Endothelial cell of umbilical vein (primary cell): ENCODE data around the gene SP140. TPM values are rescaled to one million over a fixed set of nuclear protein-coding genes. Genes with fewer than 3 reads are reported as not detected.

ENCODE experiments used
- BruUV-seq: library from RNA; stranded (reverse); fragments of 400-500 nt; replicated peaks from 2 replicates; lab custom pipeline; 2021; lab: Mats Ljungman, UMichigan
- CTCF ChIA-PET: fragments of 300-600, 350-600 bp; sonication (Branson Sonifier 250); formaldehyde crosslinking; loops from one replicate; lab custom pipeline; 2021; ENCODE audit warnings: antibody characterized with exemption, inconsistent platforms; lab: Charles Lee
- POLR2A ChIA-PET: fragments of 300-600, 350-600 bp; sonication (Branson Sonifier 250); formaldehyde crosslinking; loops from one replicate; lab custom pipeline; 2021; ENCODE audit warnings: antibody characterized with exemption, inconsistent platforms; lab: Charles Lee
- DNase-seq: peaks from one replicate; pipeline ENCODE4 v3.0.0-alpha.2; 2011; ENCODE audit warnings: low read depth, low spot score
- FAIRE-seq: peaks from 2 replicates; lab custom pipeline; 2011; peaks lifted over from hg19 to GRCh38; lab: Jason Lieb, UNC
- H2AFZ ChIP-seq: 2 replicates; pipeline ENCODE4 v1.6.0; 2012; ENCODE audit warnings: low read depth, low read length, control low read depth, inconsistent platforms
- H3K27ac ChIP-seq: 2 replicates; pipeline ENCODE4 v1.5.1; 2011; ENCODE audit warnings: low read depth, mild to moderate bottlenecking, control low read depth, low read length, moderate library complexity; ENCODE audit not compliant: insufficient read depth
- H3K27me3 ChIP-seq, 2 experiments: 2 replicates each; pipeline versions ENCODE4 v1.6.0 to v1.6.1; 2011; ENCODE audit warnings: low read length in 2 of 2, mixed read lengths in 1 of 2; ENCODE audit not compliant: control insufficient read depth in 2 of 2, insufficient read depth in 2 of 2
- H3K36me3 ChIP-seq, 2 experiments: 2 replicates in 1 of 2; 3 replicates in 1 of 2; pipeline ENCODE4 v1.5.1; 2011; ENCODE audit warnings: low read length in 2 of 2, mild to moderate bottlenecking in 1 of 2, moderate library complexity in 1 of 2; ENCODE audit not compliant: control insufficient read depth in 2 of 2, insufficient read depth in 2 of 2; ENCODE audit errors: extremely low read depth in 1 of 2
- H3K4me1 ChIP-seq: 3 replicates; pipeline ENCODE4 v1.5.1; 2011; ENCODE audit warnings: mild to moderate bottlenecking, low read length; ENCODE audit not compliant: control insufficient read depth, insufficient read depth; ENCODE audit errors: extremely low read depth
- H3K4me2 ChIP-seq: 2 replicates; pipeline ENCODE4 v1.6.1; 2011; ENCODE audit warnings: low read length, control low read depth, mixed read lengths; ENCODE audit not compliant: insufficient read depth
- H3K4me3 ChIP-seq, 3 experiments: fragments of 200-600 bp in 1 of 3; sonication (generic), shearing (Covaris generic) in 1 of 3; replicated peaks in 1 of 3; 2 replicates each; pipeline ENCODE4 v1.5.1; 2011 to 2016; ENCODE audit warnings: control low read depth in 3 of 3, low read length in 3 of 3, mild to moderate bottlenecking in 2 of 3, inconsistent platforms in 1 of 3, low read depth in 1 of 3, moderate library complexity in 1 of 3; ENCODE audit not compliant: insufficient read depth in 1 of 3
- H3K79me2 ChIP-seq: 2 replicates; pipeline ENCODE4 v1.6.0; 2012; ENCODE audit warnings: low read length, inconsistent platforms; ENCODE audit not compliant: control insufficient read depth, insufficient read depth
- H3K9ac ChIP-seq: replicated peaks from 2 replicates; pipeline ENCODE3; 2011; ENCODE audit warnings: low read length, control low read depth; ENCODE audit not compliant: insufficient read depth; ENCODE audit errors: extremely low read depth
- H3K9me1 ChIP-seq: replicated peaks from 3 replicates; pipeline ENCODE4 v1.6.0; 2011; ENCODE audit warnings: mild to moderate bottlenecking, low read length; ENCODE audit not compliant: control insufficient read depth, insufficient read depth; ENCODE audit errors: extremely low read depth
- H3K9me3 ChIP-seq: replicated peaks from 2 replicates; pipeline ENCODE4 v1.5.1; 2012; ENCODE audit warnings: low read length, inconsistent platforms; ENCODE audit not compliant: control insufficient read depth, insufficient read depth
- H4K20me1 ChIP-seq: replicated peaks from 2 replicates; pipeline ENCODE3; 2011; ENCODE audit warnings: mild to moderate bottlenecking, low read length; ENCODE audit not compliant: control insufficient read depth, insufficient read depth; ENCODE audit errors: extremely low read depth
- CTCF ChIP-seq, 2 donors: IDR thresholded peaks; 1 replicate in 1 of 2; 2 replicates in 1 of 2; pipeline ENCODE4 v1.5.1; 2011; ENCODE audit warnings: low read length in 2 of 2, mild to moderate bottlenecking in 2 of 2, moderate library complexity in 2 of 2, control low read depth in 1 of 2, inconsistent platforms in 1 of 2, low read depth in 1 of 2; ENCODE audit not compliant: insufficient read depth in 1 of 2; ENCODE audit errors: extremely low read depth in 1 of 2
- EZH2 ChIP-seq: IDR thresholded peaks from 2 replicates; pipeline ENCODE4 v1.6.1; 2012; ENCODE audit warnings: borderline replicate concordance, low read depth, mild to moderate bottlenecking, moderate library complexity, low read length, inconsistent platforms; ENCODE audit not compliant: severe bottlenecking
- FOS ChIP-seq: IDR thresholded peaks from 2 replicates; pipeline ENCODE4 v1.6.1; 2011; ENCODE audit warnings: mild to moderate bottlenecking, low read length, moderate library complexity, borderline replicate concordance; ENCODE audit not compliant: insufficient read depth
- JUN ChIP-seq: IDR thresholded peaks from 2 replicates; pipeline ENCODE4 v1.6.1; 2011; ENCODE audit warnings: borderline replicate concordance, low read depth; ENCODE audit not compliant: insufficient read length, insufficient read depth
- MAX ChIP-seq: IDR thresholded peaks from 2 replicates; pipeline ENCODE4 v1.6.1; 2011; ENCODE audit not compliant: insufficient read depth, insufficient read length
- MYC ChIP-seq: IDR thresholded peaks from one replicate; pipeline ENCODE4 v1.6.1; 2011; ENCODE audit warnings: mild to moderate bottlenecking, low read depth, low read length
- POLR2A ChIP-seq: IDR thresholded peaks from 2 replicates; pipeline ENCODE4 v1.6.1; 2012; ENCODE audit warnings: low read depth, mild to moderate bottlenecking, control low read depth, low read length
- POLR2AphosphoS5 ChIP-seq: IDR thresholded peaks from 2 replicates; pipeline ENCODE4 v1.6.1; 2012; ENCODE audit warnings: low read depth, mild to moderate bottlenecking, control low read depth, low read length, moderate library complexity; ENCODE audit not compliant: insufficient read depth
- dilution Hi-C: fragments of 300-500 bp; cut with MboI; formaldehyde crosslinking; loops from one replicate; pipeline ENCODE4 v1.15.0; 2019; ENCODE audit warnings: low sequenced_read_pairs; ENCODE audit not compliant: extremely low pct_ligation_motif_present
- intact Hi-C: fragments of 100-400 bp; cut with micrococcal nuclease; formaldehyde crosslinking; loops from one replicate; pipeline ENCODE4 v1.10.0; 2022
- polyA plus RNA-seq, 4 experiments: library from polyadenylated mRNA; depleted of rRNA in 3 of 4; stranded (reverse) in 3 of 4; unstranded in 1 of 4; fragments of >200 nt; gene quantifications; 2 replicates each; pipeline versions ENCODE4 v1.2.1 to v1.2.3, GENCODE V29; 2011 to 2012; ENCODE audit warnings: missing spikeins in 1 of 4
- total RNA-seq: library from RNA; stranded (reverse); gene quantifications from 2 replicates; pipeline ENCODE4 v1.2.3, GENCODE V29; 2021

SP140 gene
- total and polyA plus RNA-seq, 2 donors (not counting 3 experiments of a cell fraction or from before 2014, with no cell fraction given): not detected

- POLR2A ChIA-PET: no interaction called here
- dilution Hi-C loops (no loop called here), intact Hi-C loops (no loop called here)
- BruUV-seq: no TSS peak
- no peaks in the 10 kb centered on the region for H3K27me3 ChIP-seq
- no peak overlapping the region for H2AFZ ChIP-seq
- H3K36me3 ChIP-seq: no peaks in the 10 kb centered on the region
- DNase-seq (no peak), FAIRE-seq (no peak)
- H3K4me3 ChIP-seq: no peak overlapping the region
- H3K4me2 ChIP-seq: no peak overlapping the region
- CTCF ChIA-PET: no interaction called here
- no peak overlapping the region for H3K9ac ChIP-seq
- H4K20me1 ChIP-seq: no peaks in the 10 kb centered on the region
- H3K4me1 ChIP-seq: no peaks in the 10 kb centered on the region
- no peaks in the 10 kb centered on the region for H3K9me3 ChIP-seq
- H3K79me2 ChIP-seq: peaks cover 9% of the 10 kb centered on the region
- no peak for TF ChIP-seq FOS
- TF ChIP-seq POLR2A: no peak
- TF ChIP-seq EZH2: no peak
- no peak for TF ChIP-seq MYC
- TF ChIP-seq MAX: no peak
- no peak for TF ChIP-seq POLR2AphosphoS5
- TF ChIP-seq JUN: no peak
- no peak for TF ChIP-seq CTCF (IDR thresholded peaks at IDR 0.05; ENCODE audit: extremely low read depth in 1 of 2, insufficient read depth in 1 of 2, low read depth in 1 of 2, low read length in 2 of 2)
- H3K27ac ChIP-seq: no peak overlapping the region
- no peaks in the 10 kb centered on the region for H3K9me1 ChIP-seq
Measured at GRCh38 chr2:230346921-230347533, 121.5 kb downstream of the SP140 start.
